HEK293 (cell line): ENCODE results near the gene L3MBTL4.

Source experiments
- CTCF ChIA-PET: fragments of 350-600 bp; formaldehyde crosslinking; extraction: SDS; loops from one replicate; lab custom pipeline; 2021; ENCODE audit warnings: antibody characterized with exemption; lab: Yijun Ruan, JAX
- POLR2A ChIA-PET: fragments of 300-600 bp; formaldehyde crosslinking; extraction: SDS; loops from one replicate; lab custom pipeline; 2020; ENCODE audit warnings: antibody characterized with exemption, inconsistent platforms; lab: Yijun Ruan, JAX
- H3K27ac ChIP-seq: fragments of 200-500 bp; sonication (Bioruptor generic); 2 replicates; pipeline ENCODE4 v1.5.1; 2014; ENCODE audit warnings: low read depth, low read length, control low read depth, inconsistent platforms; ENCODE audit errors: extremely low read depth
- H3K36me3 ChIP-seq, 2 experiments: fragments of 200-500 bp in 1 of 2; sonication (Bioruptor generic) in 1 of 2; 1 replicate in 1 of 2; 2 replicates in 1 of 2; pipeline ENCODE4 v1.5.1; 2014 to 2017; ENCODE audit warnings: inconsistent platforms in 2 of 2, low read length in 2 of 2; ENCODE audit not compliant: control insufficient read depth in 2 of 2, insufficient read depth in 1 of 2
- H3K4me1 ChIP-seq: fragments of 200-500 bp; sonication (Bioruptor generic); 2 replicates; pipeline ENCODE4 v1.5.1; 2014; ENCODE audit warnings: mild to moderate bottlenecking, low read length, inconsistent platforms; ENCODE audit not compliant: control insufficient read depth, insufficient read depth
- H3K4me3 ChIP-seq: 2 replicates; pipeline ENCODE4 v1.5.1; 2011; ENCODE audit warnings: low read depth, mild to moderate bottlenecking, control low read depth, low read length, moderate library complexity
- H3K9me3 ChIP-seq: fragments of 200-500 bp; sonication (Bioruptor generic); 2 replicates; pipeline ENCODE4 v1.5.1; 2014; ENCODE audit warnings: low read depth, low read length, inconsistent platforms; ENCODE audit not compliant: control insufficient read depth, insufficient read depth
- OVOL3 ChIP-seq: fragments of 450-650 bp; formaldehyde crosslinking; IDR thresholded peaks from 2 replicates; pipeline ENCODE4 v1.5.1; 2016; ENCODE audit warnings: missing biosample characterization, missing genetic modification characterization
- SP2 ChIP-seq: fragments of 450-650 bp; formaldehyde crosslinking; IDR thresholded peaks from 2 replicates; pipeline ENCODE4 v1.5.1; 2016; ENCODE audit warnings: missing biosample characterization, missing genetic modification characterization
- ZNF112 ChIP-seq: fragments of 450-650 bp; formaldehyde crosslinking; IDR thresholded peaks from 2 replicates; pipeline ENCODE4 v1.5.0; 2017; ENCODE audit warnings: missing biosample characterization, missing genetic modification characterization
- ZNF24 ChIP-seq: fragments of 450-650 bp; formaldehyde crosslinking; IDR thresholded peaks from 2 replicates; pipeline ENCODE4 v1.5.1; 2016; ENCODE audit warnings: missing biosample characterization, missing genetic modification characterization
- ZNF26 ChIP-seq: fragments of 450-650 bp; formaldehyde crosslinking; IDR thresholded peaks from 2 replicates; pipeline ENCODE4 v1.5.1; 2016; ENCODE audit warnings: missing biosample characterization, missing genetic modification characterization
- ZNF335 ChIP-seq: fragments of 450-650 bp; formaldehyde crosslinking; conservative IDR thresholded peaks from 2 replicates; pipeline ENCODE4 v1.5.1; 2016; ENCODE audit warnings: missing biosample characterization, missing genetic modification characterization
- ZSCAN30 ChIP-seq: fragments of 450-650 bp; IDR thresholded peaks from 2 replicates; pipeline ENCODE4 v1.5.1; 2018; ENCODE audit warnings: missing biosample characterization, mild to moderate bottlenecking, missing genetic modification characterization, moderate library complexity
- ZXDB ChIP-seq: fragments of 450-650 bp; formaldehyde crosslinking; IDR thresholded peaks from 2 replicates; pipeline ENCODE4 v1.5.1; 2016; ENCODE audit warnings: missing biosample characterization, missing genetic modification characterization
- TF ChIP-seq, protein P1 (sequence below): fragments of 450-650 bp; formaldehyde crosslinking; IDR thresholded peaks from 2 replicates; pipeline ENCODE4 v1.5.1; 2017; ENCODE audit warnings: missing biosample characterization, missing genetic modification characterization

L3MBTL4 gene

GRCh38 chr18:6367208-6367607 lies 47.5 kb downstream of the L3MBTL4 start (continued):
- TF ChIP-seq ZNF24 (tag by site-specific recombination) (no peak), SP2 (tag by site-specific recombination) (no peak)
- TF ChIP-seq, protein P1, sequence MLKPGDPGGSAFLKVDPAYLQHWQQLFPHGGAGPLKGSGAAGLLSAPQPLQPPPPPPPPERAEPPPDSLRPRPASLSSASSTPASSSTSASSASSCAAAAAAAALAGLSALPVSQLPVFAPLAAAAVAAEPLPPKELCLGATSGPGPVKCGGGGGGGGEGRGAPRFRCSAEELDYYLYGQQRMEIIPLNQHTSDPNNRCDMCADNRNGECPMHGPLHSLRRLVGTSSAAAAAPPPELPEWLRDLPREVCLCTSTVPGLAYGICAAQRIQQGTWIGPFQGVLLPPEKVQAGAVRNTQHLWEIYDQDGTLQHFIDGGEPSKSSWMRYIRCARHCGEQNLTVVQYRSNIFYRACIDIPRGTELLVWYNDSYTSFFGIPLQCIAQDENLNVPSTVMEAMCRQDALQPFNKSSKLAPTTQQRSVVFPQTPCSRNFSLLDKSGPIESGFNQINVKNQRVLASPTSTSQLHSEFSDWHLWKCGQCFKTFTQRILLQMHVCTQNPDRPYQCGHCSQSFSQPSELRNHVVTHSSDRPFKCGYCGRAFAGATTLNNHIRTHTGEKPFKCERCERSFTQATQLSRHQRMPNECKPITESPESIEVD (tag by site-specific recombination), result peak; percentile 48; the same call in 1 of the 2 replicates

DNA sequence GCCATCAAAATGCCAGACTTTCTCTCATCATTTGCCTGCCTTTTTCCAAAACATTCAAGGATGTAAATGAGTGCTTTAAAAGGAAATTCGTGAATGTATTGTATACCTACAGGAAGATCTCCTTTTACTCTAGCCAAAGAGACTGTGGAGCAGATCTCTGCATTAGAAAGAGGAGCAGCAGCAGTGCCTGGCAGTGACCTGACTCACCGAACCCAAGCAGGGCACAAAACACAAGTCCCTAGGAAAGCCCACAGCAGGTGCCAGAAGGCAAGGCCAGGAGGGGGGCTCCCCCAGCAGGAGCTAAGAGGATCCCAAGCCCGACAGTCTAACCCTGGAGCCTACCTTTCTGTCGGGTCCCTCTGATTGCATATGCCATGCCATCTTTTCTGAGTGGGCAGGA lies 47.9 kb downstream of the L3MBTL4 start:
- Histone ChIP-seq H3K4me1 (peaks cover 57% of the 10 kb centered on the region), H3K9me3 (no peaks in the 10 kb centered on the region), H3K36me3 (no peaks in the 10 kb centered on the region), H3K27ac (peak overlapping the region; percentile 49; the same call in 1 of the 2 replicates), H3K4me3 (no peak overlapping the region)
- CTCF ChIA-PET, result interaction anchor here (0.7 kb wide), 1 partner anchor 57 kb away, joined by 3 read pairs; no protein-coding TSS in a partner anchor
- peak; percentile 39; the same call in 1 of the 2 replicates for TF ChIP-seq ZNF335 (tag by site-specific recombination)
- no peak for TF ChIP-seq ZNF112 (tag by site-specific recombination)
- POLR2A ChIA-PET, result no interaction called here

DNA sequence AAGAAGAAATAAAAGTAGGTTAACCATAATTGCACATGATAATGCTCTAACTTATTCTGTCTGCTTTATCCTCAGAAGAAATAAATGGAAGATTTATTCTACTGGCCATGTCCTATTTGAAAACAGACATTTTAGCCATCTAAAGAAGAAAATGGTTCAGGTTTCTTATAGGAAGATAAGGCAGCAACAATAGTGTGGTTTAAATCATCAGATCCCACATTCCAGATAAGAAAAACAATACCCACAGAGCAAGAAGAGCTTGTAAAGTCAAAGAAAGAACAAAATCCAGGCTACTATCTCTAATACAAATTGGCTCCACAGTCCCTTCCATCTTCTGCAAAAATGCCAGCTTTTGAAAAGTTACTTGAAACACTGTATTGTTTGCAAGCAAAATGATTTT lies 49.3 kb downstream of the L3MBTL4 start:
- CTCF ChIA-PET, result interaction anchor here (0.9 to 1.1 kb wide), 2 partner anchors 156 to 766 kb away, joined by 3 to 5 read pairs; no protein-coding TSS in a partner anchor
- H3K4me1 ChIP-seq, result peaks cover 46% of the 10 kb centered on the region
- no peak for TF ChIP-seq ZSCAN30
- TF ChIP-seq, protein P1 (tag by site-specific recombination), result peak; percentile 77; the same call in 1 of the 2 replicates
- TF ChIP-seq ZNF26 (tag by site-specific recombination), result no peak
- no peak overlapping the region for H3K4me3 ChIP-seq
- POLR2A ChIA-PET, result no interaction called here
- H3K27ac ChIP-seq, result no peak overlapping the region
- no peaks in the 10 kb centered on the region for H3K36me3 ChIP-seq
- H3K9me3 ChIP-seq, result no peaks in the 10 kb centered on the region

DNA sequence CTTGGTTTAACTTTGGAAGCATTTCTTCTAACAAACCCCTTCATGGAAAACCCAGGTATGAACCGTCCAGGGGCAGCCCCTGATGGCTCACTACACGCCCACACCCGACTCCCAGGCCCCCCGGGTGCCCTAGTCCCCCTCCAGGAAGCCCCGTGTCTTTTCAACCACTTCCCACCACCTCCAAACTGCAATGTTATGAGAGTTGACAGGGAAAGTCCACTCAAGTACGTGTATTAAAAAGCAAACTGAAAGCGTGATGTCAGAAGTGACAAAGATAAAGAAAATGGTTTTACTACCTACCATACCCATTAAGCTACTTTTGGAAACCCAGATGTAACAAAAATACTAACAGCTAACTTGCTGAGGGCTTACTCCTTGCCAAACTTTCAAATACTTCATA lies 51.5 kb downstream of the L3MBTL4 start:
- TF ChIP-seq ZXDB (tag by site-specific recombination), result peak; percentile 91
- no peak for TF ChIP-seq OVOL3 (tag by site-specific recombination)
- TF ChIP-seq, protein P1 (tag by site-specific recombination), result peak; percentile 75
- H3K27ac ChIP-seq, result 0 out of 2 replicates have a peak overlapping the region, but pooled peaks have one; percentile 16
- no peaks in the 10 kb centered on the region for H3K36me3 ChIP-seq
- H3K4me3 ChIP-seq, result no peak overlapping the region
- H3K4me1 ChIP-seq, result peaks cover 42% of the 10 kb centered on the region
- POLR2A ChIA-PET, result no interaction called here
- no peaks in the 10 kb centered on the region for H3K9me3 ChIP-seq
- CTCF ChIA-PET, result no interaction called here
